Posterior cingulate gyrus (tissue), 11 donors: Measurements from ENCODE around the gene APOA1.

ENCODE experiments used
- DNase-seq, 10 donors: peaks; one replicate each; pipeline versions ENCODE4 v3.0.0 to v3.0.0-alpha.2; 2020 to 2021; ENCODE audit warnings: mixed read lengths in 3 of 10
- intact Hi-C: fragments of 100-400 bp; cut with DNase I; formaldehyde crosslinking; loops from one replicate; pipeline ENCODE4 v1.15.1; 2023

Gene APOA1

DNA sequence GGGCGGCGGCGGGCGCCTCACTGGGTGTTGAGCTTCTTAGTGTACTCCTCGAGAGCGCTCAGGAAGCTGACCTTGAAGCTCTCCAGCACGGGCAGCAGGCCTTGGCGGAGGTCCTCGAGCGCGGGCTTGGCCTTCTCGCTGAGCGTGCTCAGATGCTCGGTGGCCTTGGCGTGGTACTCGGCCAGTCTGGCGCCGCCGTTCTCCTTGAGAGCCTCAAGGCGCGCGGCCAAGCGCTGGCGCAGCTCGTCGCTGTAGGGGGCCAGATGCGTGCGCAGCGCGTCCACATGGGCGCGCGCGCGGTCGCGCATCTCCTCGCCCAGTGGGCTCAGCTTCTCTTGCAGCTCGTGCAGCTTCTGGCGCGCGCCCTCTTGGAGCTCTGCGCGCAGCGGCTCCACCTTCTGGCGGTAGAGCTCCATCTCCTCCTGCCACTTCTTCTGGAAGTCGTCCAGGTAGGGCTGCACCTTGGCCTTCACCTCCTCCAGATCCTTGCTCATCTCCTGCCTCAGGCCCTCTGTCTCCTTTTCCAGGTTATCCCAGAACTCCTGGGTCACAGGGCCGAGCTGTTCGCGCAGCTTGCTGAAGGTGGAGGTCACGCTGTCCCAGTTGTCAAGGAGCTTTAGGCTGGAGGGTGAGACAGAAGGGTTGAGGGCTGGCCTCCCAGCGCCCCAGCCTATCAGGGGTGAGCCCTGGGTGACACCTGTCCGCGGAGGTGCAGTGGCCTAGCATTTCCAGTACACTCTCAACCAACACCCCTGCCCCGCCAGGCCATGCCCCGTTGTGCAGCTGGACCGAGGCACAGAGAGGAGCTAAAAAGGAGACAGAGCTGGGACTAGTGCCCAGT is 1.4 kb downstream of the APOA1 start:
- intact Hi-C loops, result loop anchor here (5.0 kb wide), 1 partner anchor 44 kb away; the partner anchor contains the start of gene APOA5
- DNase-seq, result peak; percentile 58 to 98 (median 84)

DNA sequence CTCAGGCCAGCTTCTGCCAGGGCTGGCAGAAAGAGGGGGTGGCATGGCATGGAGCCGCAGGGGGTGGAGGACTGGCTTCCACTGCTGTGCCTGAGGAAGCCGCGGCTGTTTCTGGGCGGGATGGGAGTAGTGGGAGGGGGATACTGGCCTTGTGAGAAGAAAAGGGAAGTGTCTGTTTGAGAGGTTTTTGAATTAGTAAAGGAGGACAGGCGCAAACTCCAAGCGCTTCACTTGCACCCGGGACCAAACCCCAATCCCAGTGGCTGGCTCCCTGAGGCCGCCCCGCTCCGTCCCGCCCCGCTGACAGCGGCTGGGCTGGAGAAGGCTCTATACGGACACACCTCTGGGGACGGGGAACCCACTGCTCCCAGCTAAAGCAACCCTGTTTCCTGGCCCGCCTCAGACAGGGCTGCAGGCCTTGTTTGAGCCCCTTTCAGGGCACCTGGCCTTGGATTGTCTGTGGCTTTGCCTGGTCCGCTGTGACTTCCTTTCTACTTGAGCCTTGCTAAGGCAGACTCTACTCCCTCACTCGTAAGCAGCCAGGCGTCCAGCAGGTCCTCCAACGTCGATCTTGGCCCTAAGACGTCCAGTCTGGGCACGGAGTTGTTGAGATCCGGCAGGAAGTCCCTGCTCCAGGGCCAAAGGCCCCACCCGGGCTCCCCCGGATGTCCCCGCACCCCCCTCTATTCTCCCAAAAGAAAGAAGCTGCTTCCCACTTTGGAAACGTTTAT is 2.2 kb downstream of the APOA1 start:
- peak in 1 of 10 donors; percentile 79 for DNase-seq
- intact Hi-C loops, result loop anchor here (5.0 kb wide), 1 partner anchor 43 kb away; the partner anchor contains the start of gene APOA5

DNA sequence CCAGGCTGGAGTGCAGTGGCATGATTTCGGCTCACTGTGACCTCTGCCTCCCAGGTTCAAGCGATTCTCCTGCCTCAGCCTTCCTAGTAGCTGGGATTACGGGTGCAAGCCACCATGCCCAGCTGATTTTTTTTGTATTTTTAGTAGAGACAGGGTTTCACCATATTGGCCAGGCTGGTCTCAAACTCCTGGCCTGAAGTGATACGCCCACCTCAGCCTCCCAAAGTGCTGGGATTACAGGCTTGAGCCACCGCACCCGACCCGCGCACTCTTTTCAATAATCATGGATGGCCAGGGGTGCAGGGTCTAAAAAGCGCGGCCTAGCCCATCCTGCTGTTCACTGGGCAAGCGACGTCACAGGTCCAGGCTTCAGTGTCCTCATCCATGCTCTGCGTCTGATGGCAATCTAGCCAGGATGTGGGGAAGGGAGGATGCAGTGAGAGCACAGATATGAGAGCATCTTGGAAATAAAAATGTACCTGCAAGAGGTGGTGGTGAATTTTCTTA is 2.8 kb downstream of the APOA1 start:
- DNase-seq, result peak in 1 of 10 donors; percentile 62
- intact Hi-C loops, result loop anchor here (5.0 kb wide), 1 partner anchor 42 kb away; the partner anchor contains the start of gene APOA5

DNA sequence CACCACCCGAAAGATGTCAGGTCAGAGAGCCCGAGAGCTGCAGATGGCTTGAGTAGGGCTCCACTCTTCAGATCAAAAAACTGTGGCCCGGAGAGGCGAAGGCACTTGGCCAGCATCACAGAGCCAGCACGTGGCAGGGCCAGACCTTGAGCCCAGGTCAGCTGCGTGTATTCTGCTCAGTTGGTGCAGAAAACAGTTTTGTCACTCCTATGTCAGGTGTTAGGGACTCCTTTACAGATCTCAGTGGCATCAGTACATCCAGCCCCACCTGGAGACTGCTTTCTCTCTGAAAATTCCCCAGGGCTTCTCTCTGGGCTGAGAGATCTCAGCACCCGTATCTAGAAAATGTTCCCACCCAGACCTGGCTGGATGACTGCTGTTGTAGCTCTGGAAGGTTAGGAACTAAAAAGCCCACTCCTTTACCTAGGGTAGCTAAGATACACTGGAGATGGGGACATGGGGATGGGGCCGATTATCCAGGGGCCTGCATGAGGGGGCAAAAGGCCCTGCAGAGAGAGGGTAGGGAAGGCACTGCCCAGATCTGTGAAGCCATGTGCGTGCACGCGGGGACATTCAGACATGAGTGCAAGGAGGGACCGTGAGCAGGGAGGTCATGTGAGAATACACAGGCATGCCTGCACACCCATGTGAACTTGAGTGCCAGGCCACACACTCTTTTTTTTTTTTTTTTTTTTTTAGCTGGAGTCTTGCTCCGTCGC is 3.4 kb downstream of the APOA1 start:
- DNase-seq, result no peak
- intact Hi-C loops, result no loop called here

DNA sequence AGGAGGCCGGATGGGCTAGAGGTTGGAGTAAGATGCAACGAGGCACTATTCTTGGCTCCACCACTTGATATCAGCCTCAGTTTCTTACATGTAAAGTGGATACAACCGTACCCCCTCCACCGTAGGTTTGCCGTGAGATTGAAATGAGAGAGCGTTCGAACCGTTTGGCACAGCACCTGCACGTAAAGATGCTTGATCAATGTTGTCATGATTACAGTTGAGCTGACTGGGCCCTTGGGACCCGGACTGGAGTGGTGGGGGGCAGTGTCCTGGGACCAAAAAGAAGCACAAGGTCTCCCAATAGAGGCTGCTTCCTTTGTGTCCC is 4.0 kb downstream of the APOA1 start:
- intact Hi-C loops, result no loop called here
- DNase-seq, result peak in 2 of 10 donors; percentile 20 to 75

DNA sequence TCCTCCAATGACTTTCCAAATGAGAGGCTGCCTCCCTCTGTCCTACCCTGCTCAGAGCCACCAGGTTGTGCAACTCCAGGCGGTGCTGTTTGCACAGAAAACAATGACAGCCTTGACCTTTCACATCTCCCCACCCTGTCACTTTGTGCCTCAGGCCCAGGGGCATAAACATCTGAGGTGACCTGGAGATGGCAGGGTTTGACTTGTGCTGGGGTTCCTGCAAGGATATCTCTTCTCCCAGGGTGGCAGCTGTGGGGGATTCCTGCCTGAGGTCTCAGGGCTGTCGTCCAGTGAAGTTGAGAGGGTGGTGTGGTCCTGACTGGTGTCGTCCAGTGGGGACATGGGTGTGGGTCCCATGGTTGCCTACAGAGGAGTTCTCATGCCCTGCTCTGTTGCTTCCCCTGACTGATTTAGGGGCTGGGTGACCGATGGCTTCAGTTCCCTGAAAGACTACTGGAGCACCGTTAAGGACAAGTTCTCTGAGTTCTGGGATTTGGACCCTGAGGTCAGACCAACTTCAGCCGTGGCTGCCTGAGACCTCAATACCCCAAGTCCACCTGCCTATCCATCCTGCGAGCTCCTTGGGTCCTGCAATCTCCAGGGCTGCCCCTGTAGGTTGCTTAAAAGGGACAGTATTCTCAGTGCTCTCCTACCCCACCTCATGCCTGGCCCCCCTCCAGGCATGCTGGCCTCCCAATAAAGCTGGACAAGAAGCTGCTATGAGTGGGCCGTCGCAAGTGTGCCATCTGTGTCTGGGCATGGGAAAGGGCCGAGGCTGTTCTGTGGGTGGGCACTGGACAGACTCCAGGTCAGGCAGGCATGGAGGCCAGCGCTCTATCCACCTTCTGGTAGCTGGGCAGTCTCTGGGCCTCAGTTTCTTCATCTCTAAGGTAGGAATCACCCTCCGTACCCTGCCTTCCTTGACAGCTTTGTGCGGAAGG is 4.8 kb downstream of the APOA1 start:
- intact Hi-C loops, result no loop called here
- DNase-seq, result peak in 2 of 10 donors; percentile 60 to 72

DNA sequence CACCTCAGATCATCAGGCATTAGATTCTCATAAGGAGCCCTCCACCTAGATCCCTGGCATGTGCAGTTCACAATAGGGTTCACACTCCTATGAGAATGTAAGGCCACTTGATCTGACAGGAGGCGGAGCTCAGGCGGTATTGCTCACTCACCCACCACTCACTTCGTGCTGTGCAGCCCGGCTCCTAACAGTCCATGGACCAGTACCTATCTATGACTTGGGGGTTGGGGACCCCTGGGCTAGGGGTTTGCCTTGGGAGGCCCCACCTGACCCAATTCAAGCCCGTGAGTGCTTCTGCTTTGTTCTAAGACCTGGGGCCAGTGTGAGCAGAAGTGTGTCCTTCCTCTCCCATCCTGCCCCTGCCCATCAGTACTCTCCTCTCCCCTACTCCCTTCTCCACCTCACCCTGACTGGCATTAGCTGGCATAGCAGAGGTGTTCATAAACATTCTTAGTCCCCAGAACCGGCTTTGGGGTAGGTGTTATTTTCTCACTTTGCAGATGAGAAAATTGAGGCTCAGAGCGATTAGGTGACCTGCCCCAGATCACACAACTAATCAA is 5.6 kb downstream of the APOA1 start:
- intact Hi-C loops, result no loop called here
- peak in 2 of 10 donors; percentile 14 to 21 for DNase-seq

DNA sequence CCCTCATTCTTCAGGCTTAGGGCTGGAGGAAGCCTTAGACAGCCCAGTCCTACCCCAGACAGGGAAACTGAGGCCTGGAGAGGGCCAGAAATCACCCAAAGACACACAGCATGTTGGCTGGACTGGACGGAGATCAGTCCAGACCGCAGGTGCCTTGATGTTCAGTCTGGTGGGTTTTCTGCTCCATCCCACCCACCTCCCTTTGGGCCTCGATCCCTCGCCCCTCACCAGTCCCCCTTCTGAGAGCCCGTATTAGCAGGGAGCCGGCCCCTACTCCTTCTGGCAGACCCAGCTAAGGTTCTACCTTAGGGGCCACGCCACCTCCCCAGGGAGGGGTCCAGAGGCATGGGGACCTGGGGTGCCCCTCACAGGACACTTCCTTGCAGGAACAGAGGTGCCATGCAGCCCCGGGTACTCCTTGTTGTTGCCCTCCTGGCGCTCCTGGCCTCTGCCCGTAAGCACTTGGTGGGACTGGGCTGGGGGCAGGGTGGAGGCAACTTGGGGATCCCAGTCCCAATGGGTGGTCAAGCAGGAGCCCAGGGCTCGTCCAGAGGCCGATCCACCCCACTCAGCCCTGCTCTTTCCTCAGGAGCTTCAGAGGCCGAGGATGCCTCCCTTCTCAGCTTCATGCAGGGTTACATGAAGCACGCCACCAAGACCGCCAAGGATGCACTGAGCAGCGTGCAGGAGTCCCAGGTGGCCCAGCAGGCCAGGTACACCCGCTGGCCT is 7.1 kb downstream of the APOA1 start:
- peak in 2 of 10 donors; percentile 54 to 82 for DNase-seq
- intact Hi-C loops, result no loop called here

DNA sequence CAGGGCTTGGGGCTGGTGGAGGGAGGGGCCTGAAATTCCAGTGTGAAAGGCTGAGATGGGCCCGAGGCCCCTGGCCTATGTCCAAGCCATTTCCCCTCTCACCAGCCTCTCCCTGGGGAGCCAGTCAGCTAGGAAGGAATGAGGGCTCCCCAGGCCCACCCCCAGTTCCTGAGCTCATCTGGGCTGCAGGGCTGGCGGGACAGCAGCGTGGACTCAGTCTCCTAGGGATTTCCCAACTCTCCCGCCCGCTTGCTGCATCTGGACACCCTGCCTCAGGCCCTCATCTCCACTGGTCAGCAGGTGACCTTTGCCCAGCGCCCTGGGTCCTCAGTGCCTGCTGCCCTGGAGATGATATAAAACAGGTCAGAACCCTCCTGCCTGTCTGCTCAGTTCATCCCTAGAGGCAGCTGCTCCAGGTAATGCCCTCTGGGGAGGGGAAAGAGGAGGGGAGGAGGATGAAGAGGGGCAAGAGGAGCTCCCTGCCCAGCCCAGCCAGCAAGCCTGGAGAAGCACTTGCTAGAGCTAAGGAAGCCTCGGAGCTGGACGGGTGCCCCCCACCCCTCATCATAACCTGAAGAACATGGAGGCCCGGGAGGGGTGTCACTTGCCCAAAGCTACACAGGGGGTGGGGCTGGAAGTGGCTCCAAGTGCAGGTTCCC is 7.8 kb downstream of the APOA1 start, which contains the start of gene APOC3:
Gene APOC3 (plus strand): TSS at position 383 of the 659 bp plus-strand sequence. CDS start 676 bp downstream, outside the sequence.
- intact Hi-C loops, result no loop called here

DNA sequence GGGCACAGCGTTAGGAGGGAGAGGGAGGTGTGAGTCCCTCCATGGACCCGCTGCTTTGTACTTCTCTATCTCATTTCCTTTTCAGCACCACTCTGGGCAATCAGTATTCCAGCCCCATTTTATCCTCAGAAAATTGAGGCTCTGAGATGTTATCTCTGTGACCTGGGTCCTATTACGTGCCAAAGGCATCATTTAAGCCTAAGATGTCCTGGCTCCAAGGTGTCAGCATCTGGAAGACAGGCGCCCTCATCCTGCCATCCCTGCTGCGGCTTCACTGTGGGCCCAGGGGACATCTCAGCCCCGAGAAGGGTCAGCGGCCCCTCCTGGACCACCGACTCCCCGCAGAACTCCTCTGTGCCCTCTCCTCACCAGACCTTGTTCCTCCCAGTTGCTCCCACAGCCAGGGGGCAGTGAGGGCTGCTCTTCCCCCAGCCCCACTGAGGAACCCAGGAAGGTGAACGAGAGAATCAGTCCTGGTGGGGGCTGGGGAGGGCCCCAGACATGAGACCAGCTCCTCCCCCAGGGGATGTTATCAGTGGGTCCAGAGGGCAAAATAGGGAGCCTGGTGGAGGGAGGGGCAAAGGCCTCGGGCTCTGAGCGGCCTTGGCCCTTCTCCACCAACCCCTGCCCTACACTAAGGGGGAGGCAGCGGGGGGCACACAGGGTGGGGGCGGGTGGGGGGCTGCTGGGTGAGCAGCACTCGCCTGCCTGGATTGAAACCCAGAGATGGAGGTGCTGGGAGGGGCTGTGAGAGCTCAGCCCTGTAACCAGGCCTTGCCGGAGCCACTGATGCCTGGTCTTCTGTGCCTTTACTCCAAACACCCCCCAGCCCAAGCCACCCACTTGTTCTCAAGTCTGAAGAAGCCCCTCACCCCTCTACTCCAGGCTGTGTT is 8.5 kb downstream of the APOA1 start:
- peak in 2 of 10 donors; percentile 52 to 56 for DNase-seq
- intact Hi-C loops, result no loop called here

More for the DNA sequence above, 7.8 kb downstream of the APOA1 start, which contains the start of gene APOC3:
- peak in 2 of 10 donors; percentile 54 to 76 for DNase-seq

DNA sequence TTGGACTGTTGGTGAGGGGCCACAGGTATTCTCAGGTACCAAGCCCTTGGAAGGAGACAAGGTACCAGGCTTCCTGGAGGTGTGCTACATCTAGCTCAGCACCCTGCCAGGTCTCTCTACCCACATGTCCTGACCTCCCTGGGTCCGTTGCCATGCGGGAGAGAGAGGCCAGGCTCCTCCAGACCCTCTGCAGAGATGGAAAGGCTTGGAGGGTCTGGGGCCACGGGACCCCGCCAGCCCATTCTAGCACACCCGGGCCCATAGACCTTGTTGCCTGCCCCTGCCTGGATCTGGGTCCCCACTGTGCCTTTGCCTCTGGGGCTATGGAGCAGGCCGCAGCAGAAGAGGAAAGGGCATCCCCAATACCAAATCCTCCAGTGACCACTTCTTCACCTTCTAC is 10.0 kb downstream of the APOA1 start:
- DNase-seq, result peak in 1 of 10 donors; percentile 55
- intact Hi-C loops, result no loop called here

DNA sequence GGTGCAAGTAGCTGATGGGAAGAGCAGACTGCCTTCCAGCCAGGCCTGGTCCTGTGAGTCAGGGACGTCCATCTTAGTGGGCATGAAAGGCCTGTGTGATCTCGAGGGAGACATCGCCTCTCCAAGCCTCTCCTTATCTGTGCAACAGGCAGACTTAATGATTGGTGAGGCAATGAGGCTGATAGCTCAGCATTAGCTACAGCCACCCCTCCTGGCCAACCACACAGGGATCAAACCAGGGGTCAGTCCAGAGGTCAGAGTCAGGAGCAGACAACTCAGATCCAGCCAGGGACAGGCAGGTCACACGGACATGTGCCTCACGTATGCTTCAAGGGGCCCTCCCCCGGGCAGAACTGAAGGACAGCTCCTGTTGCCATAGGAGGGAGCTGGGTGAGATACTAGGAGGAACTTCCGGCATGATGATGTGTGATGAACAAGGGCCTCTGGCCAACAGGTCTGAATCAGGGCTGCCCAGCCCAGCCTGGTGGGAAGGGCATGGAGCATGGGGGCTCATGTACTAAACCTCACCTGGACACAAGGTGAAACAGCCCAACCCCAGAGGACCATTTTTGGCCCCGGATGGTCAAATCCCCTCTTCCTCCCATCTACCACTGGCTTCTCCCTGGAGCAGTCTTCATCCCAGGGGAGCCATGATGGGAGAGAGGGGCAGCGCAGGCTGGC is 10.5 kb downstream of the APOA1 start:
- peak in 2 of 10 donors; percentile 22 to 68 for DNase-seq
- intact Hi-C loops, result no loop called here

DNA sequence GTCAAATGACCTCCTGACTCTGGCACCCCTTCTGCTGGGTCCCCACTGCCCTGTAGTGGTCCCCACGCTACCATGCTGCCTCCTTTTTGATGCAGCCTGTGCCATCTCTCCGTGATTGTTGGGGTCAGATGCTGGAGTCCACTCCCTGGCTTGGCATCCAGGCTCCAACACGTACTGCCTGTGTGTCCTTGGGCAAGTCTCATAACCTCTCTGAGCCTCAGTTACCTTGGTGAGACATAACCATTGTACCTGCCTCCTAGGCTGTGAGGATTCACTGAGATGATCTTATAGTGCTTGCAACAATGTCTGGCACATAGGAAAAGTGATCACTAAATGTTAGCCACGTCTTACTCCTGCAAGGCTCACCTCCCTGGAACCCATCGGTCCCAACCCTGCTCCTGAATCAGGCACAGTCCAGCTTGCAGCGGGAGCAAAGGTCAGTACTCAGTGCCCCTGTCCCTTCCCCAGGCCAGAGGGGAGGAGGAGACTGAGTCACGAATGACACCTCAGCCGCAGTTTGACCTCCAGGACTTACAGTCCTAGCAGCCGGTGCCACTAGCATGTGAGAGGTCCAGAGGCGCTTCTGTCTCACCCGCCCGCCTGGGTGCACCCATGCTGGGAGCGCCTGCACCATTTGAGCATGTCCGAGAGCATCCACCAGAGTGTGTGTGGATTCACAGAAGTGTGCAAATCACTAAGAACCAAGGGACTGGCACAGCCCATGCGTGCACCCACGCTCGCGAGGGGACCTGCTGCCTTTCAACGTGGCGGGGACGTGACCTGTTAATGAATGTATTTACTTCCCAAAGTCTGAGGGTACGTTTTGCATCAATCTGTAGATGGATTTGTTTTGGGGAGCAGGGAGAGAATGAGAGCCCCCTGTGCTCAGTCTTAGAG is 11.3 kb downstream of the APOA1 start:
- intact Hi-C loops, result no loop called here
- peak in 1 of 10 donors; percentile 60 for DNase-seq

DNA sequence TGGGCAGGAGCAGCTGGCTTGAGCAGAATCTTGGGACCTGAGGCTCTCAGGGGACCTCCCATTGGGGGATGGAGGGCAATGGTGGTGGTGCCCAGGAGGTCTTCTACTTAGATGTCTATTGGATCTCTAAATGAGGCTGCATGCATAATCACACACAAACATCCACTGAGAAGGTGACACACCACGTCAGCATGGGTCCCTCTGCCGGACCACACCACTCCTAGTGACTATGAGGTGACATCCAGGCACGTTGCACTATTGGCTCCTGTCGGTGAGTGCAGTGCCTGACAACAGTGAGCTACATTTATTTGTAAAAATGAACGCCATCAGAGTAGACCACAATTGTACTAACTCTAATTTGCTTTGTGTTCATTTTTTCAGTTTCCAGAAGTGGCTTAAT is 12.0 kb downstream of the APOA1 start:
- intact Hi-C loops, result no loop called here
- DNase-seq, result peak in 2 of 10 donors; percentile 12 to 29
